NCI-H2107 treated with DMSO at 0.1 percent for 48 hours (cell line): ENCODE measurements around the gene HPGD.

Source experiments
- DNase-seq: peaks from one replicate; lab custom pipeline; 2025; ENCODE audit not compliant: unreplicated experiment; lab: John Stamatoyannopoulos, UW

HPGD gene

GRCh38 chr4:174522183-174523024 lies at the start of gene HPGD:
Gene HPGD (minus strand): TSS chr4:174522488. CDS start chr4:174522451, 37 bp downstream.
- DNase-seq = no peak

- DNase-seq = no peak
Measured at GRCh38 chr4:174564529-174564928, 42.2 kb upstream of the HPGD start.

- no peak for DNase-seq
Measured at GRCh38 chr4:174563399-174563798, 41.1 kb upstream of the HPGD start.

GRCh38 chr4:174561560-174561959 lies 39.3 kb upstream of the HPGD start:
- no peak for DNase-seq

GRCh38 chr4:174559894-174560293 lies 37.6 kb upstream of the HPGD start:
- no peak for DNase-seq

- no peak for DNase-seq
Measured at GRCh38 chr4:174555789-174556630, 33.7 kb upstream of the HPGD start.

GRCh38 chr4:174554231-174554728 lies 32.0 kb upstream of the HPGD start:
- no peak for DNase-seq

GRCh38 chr4:174553828-174554227 lies 31.5 kb upstream of the HPGD start:
- DNase-seq = no peak

- no peak for DNase-seq
Measured at GRCh38 chr4:174553031-174553430, 30.7 kb upstream of the HPGD start.

- no peak for DNase-seq
Measured at GRCh38 chr4:174550541-174550940, 28.3 kb upstream of the HPGD start.

GRCh38 chr4:174549721-174550120 lies 27.4 kb upstream of the HPGD start:
- DNase-seq = no peak

- no peak for DNase-seq
Measured at GRCh38 chr4:174545268-174545667, 23.0 kb upstream of the HPGD start.

- no peak for DNase-seq
Measured at GRCh38 chr4:174544496-174544895, 22.2 kb upstream of the HPGD start.

- no peak for DNase-seq
Measured at GRCh38 chr4:174540175-174540574, 17.9 kb upstream of the HPGD start.

GRCh38 chr4:174539571-174539970 lies 17.3 kb upstream of the HPGD start:
- DNase-seq = no peak

GRCh38 chr4:174538876-174539250 lies 16.6 kb upstream of the HPGD start:
- DNase-seq = no peak

- DNase-seq = no peak
Measured at GRCh38 chr4:174538123-174538875, 16.0 kb upstream of the HPGD start.

GRCh38 chr4:174537634-174538033 lies 15.3 kb upstream of the HPGD start:
- DNase-seq = no peak

GRCh38 chr4:174534461-174534860 lies 12.2 kb upstream of the HPGD start:
- no peak for DNase-seq

- DNase-seq = no peak
Measured at GRCh38 chr4:174532445-174532844, 10.2 kb upstream of the HPGD start.

- DNase-seq = no peak
Measured at GRCh38 chr4:174531486-174531885, 9.2 kb upstream of the HPGD start.
